AG09319 (cell line): ENCODE measurements around the gene GPER1.

ENCODE experiments used
- DNase-seq: peaks from one replicate; pipeline ENCODE4 v3.0.0-alpha.2; 2010; ENCODE audit warnings: low read depth; ENCODE audit errors: extremely low read depth
- TF ChIP-seq, protein P1 (sequence below): IDR thresholded peaks from 2 replicates; pipeline ENCODE4 v1.5.1; 2011; ENCODE audit warnings: low read depth, mild to moderate bottlenecking, inconsistent platforms, low read length, moderate library complexity

The GPER1 gene

DNA sequence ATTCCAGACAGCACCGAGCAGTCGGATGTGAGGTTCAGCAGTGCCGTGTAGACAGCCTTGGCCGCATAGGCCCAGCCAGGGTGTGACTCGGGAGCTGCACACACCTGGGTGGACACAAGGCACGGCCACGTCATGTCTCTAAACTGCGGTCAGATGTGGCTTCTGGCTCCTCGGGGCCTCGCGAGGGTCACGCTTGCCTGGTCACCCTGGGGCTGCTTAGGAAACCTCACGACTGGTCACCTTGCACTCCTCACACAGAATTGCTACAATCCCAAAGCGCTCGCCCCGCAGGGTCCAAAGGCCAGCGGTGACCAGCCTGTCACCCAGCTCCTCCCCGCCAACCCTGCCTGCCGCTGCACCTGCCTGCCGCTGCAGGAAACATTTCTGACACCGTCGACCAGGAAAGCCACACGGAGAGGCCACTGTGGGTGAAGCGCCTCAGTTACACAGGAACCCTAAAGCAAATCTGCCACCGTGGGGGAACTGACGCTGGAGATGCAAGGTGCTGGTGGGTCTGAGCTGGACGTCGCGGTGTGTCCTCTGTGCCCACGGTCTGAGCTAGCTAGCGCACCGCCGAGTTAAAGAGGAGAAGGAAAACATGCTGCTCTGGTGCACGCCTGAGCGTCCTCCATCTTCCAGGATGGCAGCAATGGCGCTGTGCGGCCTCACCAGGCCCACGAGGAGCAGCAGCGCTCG lies 5.0 kb downstream of the GPER1 start:
- no peak for DNase-seq
- TF ChIP-seq, protein P1, sequence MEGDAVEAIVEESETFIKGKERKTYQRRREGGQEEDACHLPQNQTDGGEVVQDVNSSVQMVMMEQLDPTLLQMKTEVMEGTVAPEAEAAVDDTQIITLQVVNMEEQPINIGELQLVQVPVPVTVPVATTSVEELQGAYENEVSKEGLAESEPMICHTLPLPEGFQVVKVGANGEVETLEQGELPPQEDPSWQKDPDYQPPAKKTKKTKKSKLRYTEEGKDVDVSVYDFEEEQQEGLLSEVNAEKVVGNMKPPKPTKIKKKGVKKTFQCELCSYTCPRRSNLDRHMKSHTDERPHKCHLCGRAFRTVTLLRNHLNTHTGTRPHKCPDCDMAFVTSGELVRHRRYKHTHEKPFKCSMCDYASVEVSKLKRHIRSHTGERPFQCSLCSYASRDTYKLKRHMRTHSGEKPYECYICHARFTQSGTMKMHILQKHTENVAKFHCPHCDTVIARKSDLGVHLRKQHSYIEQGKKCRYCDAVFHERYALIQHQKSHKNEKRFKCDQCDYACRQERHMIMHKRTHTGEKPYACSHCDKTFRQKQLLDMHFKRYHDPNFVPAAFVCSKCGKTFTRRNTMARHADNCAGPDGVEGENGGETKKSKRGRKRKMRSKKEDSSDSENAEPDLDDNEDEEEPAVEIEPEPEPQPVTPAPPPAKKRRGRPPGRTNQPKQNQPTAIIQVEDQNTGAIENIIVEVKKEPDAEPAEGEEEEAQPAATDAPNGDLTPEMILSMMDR: no peak

DNA sequence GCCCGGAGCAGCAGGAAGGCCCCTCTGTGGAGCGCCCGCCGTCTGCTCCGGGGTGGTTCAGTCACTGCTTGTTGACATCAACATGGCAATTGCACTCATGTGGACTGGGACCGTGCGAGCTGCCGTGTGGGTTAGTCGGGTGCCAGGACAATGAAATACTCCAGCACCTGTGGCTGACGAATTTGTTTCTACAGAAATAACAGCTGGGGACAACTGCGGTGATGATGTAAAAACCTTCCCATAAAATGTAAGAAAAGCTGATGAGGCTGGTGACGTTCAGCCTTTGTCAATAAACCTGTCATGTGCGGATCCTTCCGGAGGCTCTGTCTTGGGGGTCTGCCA lies 5.6 kb downstream of the GPER1 start:
- TF ChIP-seq, protein P1: no peak

DNA sequence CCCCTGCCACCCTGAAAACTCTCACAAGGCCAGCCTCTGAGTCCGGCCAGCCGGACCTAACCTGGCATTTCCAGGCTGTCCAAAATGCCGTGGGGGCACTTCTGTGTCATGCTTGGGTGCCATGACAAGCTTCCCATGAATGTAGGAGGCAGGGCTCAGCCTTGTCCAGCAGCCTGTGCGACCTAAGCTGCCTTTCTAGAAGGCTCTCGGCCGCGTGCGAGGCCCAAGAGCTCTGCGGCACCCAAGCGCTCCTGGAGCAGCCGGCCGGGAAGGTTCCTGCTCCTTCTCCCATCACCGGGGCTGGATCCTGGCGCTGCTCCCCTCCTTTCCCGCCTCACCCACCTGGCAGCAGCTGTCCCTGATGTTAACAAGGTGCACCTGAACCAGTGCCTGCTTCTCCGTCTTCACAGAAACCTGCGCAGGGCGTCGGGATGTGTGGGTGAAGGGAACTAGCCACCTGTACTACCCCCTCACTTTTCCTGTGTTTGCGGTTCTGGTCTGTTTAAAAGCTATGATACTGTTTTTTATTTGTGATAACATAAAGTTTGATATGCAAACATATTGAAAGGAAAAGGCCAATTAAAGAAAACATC lies 6.1 kb downstream of the GPER1 start:
- no peak for DNase-seq
- TF ChIP-seq, protein P1: no peak

More for the DNA sequence above, 5.6 kb downstream of the GPER1 start:
- no peak for DNase-seq

DNA sequence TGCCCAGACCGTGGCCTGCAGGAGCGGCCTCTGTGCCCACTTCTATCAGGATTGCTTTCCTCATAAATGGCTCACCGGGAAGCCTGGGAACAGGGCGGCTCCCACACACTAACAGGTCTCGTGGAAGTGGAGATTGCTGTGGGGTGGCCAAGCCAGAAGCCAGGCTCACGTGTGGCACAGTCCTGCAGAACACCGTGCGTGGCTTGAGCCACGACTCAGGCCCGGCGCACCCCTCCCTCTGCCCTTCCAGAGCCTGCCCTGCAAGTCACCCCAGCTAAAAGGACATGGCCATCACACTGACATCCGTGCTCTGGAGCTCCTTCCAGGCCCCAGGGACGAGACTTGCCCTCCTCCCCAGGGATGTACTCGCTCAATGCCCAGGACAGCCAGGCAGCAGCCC lies 7.0 kb downstream of the GPER1 start:
- TF ChIP-seq, protein P1: no peak
- no peak for DNase-seq

DNA sequence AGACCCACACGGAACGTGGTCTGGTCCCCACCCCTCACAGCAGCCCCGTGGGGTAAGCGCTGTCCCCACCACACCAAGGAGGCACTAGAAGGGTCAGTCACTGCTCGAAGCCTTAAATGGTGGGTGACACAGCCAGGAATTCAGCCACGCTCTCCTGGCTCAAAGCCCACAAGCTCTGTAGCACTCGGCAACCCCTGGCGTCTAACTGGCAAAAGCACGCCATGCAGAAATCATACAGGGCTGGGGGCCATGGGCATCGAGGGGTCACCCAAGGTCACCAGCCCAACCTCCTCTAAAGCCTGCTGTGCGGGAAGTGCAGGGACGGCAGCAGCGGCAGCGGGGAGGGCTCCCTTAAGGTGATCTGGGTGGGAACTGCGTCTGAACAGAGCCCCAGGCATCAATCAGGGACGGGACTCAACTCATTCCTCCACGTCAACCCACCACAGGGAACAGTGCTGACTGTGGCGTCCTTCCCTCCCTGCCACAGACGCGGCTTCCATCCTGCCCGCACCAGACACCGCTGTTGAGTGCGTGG lies 7.8 kb downstream of the GPER1 start:
- DNase-seq: no peak
- TF ChIP-seq, protein P1: no peak

DNA sequence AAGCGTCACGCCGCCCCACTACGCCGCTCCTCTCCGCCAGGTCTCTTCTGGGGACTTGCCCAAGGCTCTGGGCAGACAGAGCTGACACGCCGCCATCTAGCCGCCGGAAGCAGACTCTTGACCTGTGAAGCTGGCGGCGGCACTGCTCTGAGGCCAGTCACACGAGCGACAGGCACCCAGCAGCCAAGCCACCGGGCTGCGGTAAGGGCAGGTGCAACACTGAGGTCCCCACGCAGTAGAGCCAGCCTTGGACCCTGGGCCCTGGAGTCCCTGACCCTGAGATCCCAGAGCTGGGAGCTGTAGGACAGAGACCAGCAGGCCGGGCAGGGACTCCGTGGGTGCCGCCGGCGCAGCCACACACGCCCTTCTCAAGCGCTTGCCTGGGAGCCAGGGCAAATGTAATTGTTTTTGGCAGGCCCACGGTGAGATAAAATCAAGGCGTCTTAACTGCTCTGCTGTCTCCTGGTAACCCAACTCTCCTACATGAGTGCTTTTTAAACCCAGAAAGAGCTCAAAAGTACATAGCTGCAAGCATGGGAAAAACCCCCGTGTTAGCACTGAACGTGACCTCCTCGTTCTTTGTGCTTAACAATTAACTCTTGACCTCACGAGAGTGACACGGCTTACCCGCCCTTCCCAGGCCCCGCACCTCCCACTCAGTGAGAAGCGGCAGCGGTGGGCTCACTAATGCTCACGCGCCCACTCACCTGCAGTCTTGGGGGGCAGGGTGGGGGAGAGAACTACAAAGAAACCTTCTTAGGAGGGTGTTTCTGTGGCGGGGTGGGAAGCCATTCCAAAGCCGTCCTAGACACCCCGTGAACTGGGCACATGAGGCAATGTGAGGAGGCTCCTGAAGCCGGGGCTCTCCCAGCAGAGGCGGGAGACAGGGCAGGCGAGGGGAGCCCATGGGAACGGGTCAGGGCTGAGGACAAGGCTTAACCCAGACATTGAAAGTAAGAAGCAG lies 8.5 kb downstream of the GPER1 start:
- DNase-seq: no peak
- TF ChIP-seq, protein P1: no peak

DNA sequence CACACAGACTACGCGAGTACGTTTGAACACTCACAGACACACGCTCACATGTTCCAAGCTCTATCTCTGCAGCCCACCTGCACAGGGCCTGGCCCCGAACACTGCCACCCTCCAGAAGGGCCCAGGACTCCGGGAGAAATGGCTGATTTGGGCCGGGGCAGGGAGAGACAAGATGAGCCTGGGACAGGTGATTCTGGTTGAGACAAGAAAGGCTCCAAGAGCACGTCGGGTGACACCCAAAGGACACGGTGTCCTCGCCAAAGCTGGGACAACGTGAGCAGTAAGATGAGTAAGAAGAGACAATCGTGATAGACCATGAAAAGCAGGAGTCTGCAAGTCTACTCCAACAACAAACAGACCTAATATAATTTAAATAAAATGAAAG lies 9.2 kb downstream of the GPER1 start:
- TF ChIP-seq, protein P1: no peak
- no peak for DNase-seq
